Measurements from ENCODE around the gene S100A2.

The S100A2 gene

GRCh38 chr1:153545067-153546055, 20.3 kb downstream of the S100A2 start, which contains the start of gene S100A4:
Gene S100A4 (minus strand): TSS chr1:153545806. CDS start chr1:153544794, 1,012 bp downstream.
- peak; percentile 64 for DNase-seq (ENCODE audit: low read depth)

- no peak for DNase-seq (ENCODE audit: low read depth)
Observed at GRCh38 chr1:153544453-153545066, 21.1 kb downstream of the S100A2 start.

GRCh38 chr1:153543736-153544135, 21.9 kb downstream of the S100A2 start:
- no peak for DNase-seq (ENCODE audit: low read depth)

- no peak for DNase-seq (ENCODE audit: low read depth)
Observed at GRCh38 chr1:153542956-153543711, 22.5 kb downstream of the S100A2 start.

DNA sequence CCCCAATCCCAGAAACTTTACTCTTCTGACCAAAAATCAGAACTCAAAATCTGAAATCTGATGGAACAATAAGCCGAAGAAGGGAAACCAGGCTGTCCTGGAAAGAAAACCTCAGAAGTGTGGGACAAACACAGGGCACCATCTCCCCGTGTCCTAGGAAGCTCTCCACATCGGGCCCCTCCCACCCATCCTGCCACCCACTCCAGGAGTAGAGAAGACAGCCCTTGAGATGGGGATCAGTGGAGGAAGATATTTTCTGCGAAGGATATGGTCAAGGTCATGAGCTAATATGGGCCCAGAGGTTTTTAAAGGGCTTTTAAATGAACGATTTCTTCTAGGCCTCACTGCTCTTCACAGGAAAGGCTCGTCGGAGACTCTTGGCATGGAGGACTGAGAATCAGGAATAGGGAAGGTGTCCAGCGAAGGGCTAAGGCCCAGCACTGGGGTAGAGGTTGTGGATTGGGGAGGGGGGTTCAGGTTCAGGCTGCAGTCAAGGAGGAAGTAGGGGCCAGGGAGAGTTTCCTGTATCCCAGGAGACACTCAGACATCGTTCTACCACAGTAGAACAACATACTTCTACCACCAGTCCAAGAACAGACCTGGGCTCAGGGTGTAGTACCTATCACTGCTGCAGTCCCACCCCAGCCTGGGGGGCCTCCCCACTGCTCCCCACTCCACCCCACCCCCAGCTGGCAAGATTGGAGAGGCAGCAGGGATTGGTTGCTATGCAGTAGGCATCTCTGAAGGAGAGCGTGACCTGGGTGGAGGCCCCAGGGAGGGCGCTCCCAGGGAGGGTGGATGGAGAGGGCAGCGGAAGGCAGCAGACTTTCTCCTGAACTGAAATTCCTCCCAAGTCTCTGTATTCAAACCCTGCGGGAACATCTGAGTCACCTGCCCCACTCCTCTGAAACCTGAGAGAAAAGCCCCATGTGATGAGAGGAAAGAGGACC, 23.7 kb downstream of the S100A2 start:
- DNase-seq (ENCODE audit: low read depth), result no peak

DNA sequence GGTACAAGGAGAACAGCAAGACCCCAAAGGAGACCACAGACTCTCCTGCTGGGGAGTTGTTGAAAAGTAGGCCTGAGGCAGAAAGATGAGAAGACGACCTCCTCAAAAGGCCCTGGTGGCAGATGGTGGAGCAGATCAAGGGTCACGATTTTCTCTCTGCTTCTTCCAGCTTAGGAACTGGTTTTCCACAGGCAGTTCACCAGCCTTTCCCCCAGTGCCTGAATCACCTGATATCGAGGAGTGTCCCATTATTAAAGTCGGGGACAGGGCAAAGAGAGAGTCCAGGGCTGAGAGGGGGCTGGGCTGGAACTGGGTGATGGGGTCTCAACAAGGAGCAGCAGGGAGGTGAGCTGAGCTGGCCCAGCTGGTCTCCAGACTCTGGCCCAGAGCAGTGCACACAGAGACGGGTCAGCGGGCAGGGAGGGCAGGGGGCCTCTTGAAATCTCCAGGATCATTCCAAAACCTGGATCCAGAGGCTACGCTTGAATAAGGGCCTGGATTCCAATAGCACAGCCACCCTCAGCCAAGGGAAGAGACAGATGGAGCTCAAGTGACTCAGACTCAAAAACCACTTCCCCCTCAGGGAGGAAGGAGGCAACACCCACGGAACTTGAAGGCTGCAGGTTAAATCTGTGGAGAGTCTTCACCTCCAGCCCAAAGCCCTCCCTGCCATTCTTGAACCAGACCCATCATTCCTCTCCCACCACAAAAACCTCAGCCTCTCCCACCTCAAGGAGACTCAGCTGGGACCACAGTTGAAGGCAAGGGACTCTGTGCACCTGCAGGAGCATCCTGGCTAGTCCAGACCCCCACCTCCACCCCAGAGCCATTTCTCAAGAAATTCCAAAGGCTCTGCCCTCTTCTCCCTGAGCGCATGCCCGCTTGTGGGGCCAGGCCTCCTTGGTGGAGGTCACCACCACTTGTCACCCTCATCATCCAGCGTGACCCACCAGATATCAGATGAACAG, 25.0 kb downstream of the S100A2 start, which contains the start of gene S100A5:
S100A5 (minus strand) TSS at position 541 of the 968 bp plus-strand sequence. CDS start 743 bp downstream, outside the sequence.
- peak; percentile 48 for DNase-seq (ENCODE audit: low read depth)

DNA sequence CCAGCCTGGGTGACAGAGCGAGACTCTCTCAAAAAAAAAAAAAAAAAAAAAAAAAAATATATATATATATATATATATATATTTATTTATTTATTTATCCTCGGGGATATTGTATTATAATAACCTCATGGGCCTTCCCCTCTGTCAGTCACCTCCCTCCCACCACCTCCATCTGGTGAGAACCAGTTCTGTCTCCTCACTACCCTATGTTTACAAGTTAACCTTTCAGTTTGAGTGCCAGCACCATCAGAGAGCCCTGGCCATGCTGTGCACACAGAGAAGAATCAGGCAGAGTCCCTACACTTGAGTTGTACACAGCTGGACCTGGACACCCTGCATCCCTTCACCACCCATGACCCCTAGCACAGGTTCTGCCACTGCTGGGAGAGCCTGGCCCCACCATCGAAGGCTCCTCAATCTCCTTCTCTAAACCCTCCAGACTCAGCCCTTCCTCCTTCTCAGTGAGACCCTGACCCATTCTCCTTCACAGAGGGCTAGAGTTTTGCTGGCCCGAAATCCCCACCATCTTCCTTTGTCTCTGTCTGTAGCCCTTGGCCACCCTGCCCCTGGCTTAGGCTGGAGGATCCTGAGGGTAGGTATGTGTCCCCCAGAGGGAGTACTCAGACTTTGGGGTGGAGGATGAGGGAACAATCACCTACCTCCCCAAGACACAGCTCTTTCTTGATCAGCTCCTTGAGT, 26.1 kb downstream of the S100A2 start:
- DNase-seq (ENCODE audit: low read depth), result no peak

GRCh38 chr1:153538315-153538821, 27.3 kb downstream of the S100A2 start:
- no peak for DNase-seq (ENCODE audit: low read depth)

DNA sequence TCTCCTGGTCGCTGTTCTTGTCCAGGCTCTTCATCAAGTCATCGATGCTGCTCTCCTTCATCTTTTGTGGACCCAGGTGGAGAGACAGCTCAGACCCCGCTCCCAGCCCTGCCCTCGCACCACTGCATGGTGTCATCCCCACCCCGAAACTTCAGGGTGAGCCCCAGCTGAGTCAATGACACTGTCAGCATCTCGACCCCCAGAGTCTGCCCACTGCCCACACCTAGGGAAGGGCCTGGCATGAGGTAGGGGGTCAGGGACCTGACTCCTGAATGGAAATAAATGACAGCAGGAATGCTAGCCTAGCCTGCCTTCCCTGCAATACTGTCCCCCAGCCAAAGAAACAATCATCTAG, 28.3 kb downstream of the S100A2 start:
- no peak for DNase-seq (ENCODE audit: low read depth)

GRCh38 chr1:153536671-153537375, 28.8 kb downstream of the S100A2 start:
- no peak for DNase-seq (ENCODE audit: low read depth)

DNA sequence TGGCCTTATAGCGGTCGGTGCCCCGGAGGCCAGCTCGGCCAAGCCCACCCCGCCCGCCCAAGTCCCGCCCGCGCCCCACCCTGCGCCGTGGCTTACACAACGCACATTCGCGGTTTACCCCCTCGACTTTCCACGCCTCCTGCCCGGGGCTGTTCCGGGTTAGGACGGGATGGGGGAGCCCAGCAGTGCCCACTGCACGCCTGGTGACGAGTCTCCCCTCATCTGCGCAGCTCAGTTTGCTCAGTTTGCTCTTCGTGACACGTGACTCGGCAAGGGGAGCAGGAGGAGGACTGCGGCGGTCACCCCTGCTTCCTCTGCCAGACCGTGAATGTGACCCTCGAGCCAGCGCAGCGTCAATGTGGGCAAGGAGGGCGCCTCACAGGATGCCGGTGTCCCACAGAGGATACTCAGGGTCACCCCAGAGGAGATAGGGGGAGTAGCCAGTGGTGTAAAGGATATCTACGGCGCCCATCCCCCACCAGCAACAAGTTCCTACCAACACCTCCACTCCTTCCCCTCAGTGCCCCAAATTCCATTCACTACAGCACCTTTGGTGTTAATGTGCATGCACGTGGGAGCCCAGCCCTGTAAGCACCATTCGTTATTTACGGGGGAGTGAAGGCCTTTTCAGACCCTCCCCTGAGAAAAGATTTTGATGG, 29.5 kb downstream of the S100A2 start:
- DNase-seq (ENCODE audit: low read depth), result peak; percentile 77

DNA sequence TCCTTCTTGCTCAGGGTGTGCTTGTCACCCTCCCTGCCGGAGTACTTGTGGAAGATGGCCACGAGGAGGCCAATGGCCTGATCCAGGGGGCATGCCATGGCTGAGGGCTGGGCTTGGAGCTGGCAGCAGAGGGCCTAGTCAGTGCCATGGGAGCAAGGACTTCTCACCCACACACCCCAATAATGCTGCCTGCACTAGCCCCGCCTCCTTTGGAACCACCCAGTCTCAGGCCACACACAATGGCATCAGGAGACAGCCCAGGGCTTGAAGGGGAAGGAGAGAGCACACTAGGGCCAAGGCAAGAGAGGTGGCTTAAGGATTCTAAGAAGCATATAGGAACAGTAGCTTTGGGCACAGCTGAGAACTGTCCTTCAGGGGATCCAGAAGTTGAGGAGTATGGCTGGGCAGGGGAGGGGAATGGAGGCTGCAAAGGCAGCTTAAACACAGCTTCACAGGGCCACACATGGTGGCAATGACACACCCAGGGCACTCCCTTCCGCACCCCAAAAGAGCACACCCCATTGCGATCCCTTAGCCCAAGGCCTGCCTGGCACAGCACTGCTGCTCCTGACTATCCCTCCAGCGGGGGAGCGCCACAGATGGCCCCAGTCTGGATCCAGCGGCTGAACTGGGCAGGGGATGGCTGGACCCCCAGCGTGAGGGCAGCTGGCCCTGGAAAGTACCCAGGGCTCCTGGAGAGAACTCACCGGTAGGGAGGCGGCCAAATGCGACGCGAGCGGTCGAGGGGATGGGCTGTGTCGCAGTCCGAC, 30.2 kb downstream of the S100A2 start, which contains the start of gene S100A6:
S100A6 (minus strand) TSS at position 750 of the 770 bp plus-strand sequence; CDS start at position 98, 652 bp downstream.
- DNase-seq (ENCODE audit: low read depth), result no peak

GRCh38 chr1:153534925-153535241, 30.8 kb downstream of the S100A2 start:
- DNase-seq (ENCODE audit: low read depth), result no peak

GRCh38 chr1:153534226-153534924, 31.3 kb downstream of the S100A2 start:
- no peak for DNase-seq (ENCODE audit: low read depth)

GRCh38 chr1:153533689-153534201, 31.9 kb downstream of the S100A2 start:
- no peak for DNase-seq (ENCODE audit: low read depth)

Data from activated gamma-delta T cell treated with anti-CD3 and anti-CD28 coated beads, Interleukin-2, amount 50 U/mL, for 16 hours (primary cell).